ENCODE measurements around the gene SYT13.

Gene SYT13

DNA sequence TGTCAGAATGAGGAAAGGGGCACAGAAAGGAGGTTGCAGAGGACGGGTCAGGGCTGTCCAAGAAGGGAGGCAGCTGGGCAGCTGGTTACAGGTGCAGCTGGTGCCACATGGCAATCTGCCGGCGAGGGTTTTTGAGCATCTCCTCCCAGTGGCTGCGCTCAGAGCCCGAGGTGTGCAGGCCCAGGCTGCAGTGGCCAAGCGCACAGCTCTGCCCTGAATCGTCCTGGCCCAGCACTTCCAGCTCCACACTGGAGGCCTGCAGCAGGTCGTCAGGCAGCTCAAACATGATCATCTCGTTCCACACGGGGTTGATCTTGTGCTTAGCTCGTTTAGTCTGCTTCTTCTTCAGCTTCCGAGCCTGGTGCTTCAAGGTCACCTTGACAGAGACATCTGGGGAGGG, 42.2 kb downstream of the SYT13 start:
- TF ChIP-seq, protein P1, sequence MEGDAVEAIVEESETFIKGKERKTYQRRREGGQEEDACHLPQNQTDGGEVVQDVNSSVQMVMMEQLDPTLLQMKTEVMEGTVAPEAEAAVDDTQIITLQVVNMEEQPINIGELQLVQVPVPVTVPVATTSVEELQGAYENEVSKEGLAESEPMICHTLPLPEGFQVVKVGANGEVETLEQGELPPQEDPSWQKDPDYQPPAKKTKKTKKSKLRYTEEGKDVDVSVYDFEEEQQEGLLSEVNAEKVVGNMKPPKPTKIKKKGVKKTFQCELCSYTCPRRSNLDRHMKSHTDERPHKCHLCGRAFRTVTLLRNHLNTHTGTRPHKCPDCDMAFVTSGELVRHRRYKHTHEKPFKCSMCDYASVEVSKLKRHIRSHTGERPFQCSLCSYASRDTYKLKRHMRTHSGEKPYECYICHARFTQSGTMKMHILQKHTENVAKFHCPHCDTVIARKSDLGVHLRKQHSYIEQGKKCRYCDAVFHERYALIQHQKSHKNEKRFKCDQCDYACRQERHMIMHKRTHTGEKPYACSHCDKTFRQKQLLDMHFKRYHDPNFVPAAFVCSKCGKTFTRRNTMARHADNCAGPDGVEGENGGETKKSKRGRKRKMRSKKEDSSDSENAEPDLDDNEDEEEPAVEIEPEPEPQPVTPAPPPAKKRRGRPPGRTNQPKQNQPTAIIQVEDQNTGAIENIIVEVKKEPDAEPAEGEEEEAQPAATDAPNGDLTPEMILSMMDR (IDR thresholded peaks at IDR 0.05; ENCODE audit: insufficient read depth, low read depth, low read length, missing control alignments) = no peak
- DNase-seq (ENCODE audit: low read depth) = no peak
- H3K4me3 ChIP-seq (ENCODE audit: low read length) = no peak overlapping the region

DNA sequence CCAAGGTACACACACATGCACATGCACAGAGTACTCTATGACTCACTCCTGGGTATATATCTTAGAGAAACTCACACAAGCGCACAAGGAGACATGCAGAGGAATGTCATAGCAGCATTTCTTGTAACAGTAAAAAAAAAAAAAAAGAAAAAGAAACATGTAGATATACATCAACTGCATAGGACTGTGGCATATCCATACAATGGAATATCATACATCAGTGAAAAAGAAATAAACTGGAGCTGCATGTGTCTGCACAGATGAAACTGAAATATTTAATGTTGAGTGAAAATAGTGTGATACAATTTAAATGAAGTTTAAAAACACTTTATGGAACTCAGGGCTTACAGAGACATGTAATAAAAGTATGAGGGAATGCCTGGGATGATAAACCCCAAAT, 46.4 kb downstream of the SYT13 start:
- TF ChIP-seq, protein P1 (IDR thresholded peaks at IDR 0.05; ENCODE audit: insufficient read depth, low read depth, low read length, missing control alignments) = no peak
- H3K4me3 ChIP-seq (ENCODE audit: low read length) = no peak overlapping the region
- DNase-seq (ENCODE audit: low read depth) = no peak

DNA sequence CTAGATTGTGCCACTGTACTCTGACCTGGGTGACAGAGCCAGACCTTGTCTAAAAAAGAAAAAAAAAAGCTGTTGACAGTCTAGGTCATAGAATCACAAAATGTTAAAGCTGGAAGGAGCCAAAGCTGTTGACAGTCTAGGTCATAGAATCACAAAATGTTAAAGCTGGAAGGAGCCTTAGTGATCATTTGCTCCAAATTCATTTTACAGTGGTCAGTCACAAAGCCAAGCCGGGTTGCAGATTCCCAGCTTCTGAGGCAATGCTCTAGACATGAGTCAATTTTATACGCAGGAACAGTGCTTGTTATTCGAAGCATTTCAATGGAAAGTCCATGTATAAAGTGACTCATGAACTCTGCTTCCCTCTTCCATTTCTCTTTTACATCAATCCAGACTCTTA, 47.4 kb downstream of the SYT13 start:
- no peak overlapping the region for H3K4me3 ChIP-seq (ENCODE audit: low read length)
- peak; percentile 22 for DNase-seq (ENCODE audit: low read depth)
- TF ChIP-seq, protein P1 (IDR thresholded peaks at IDR 0.05; ENCODE audit: insufficient read depth, low read depth, low read length, missing control alignments) = no peak

DNA sequence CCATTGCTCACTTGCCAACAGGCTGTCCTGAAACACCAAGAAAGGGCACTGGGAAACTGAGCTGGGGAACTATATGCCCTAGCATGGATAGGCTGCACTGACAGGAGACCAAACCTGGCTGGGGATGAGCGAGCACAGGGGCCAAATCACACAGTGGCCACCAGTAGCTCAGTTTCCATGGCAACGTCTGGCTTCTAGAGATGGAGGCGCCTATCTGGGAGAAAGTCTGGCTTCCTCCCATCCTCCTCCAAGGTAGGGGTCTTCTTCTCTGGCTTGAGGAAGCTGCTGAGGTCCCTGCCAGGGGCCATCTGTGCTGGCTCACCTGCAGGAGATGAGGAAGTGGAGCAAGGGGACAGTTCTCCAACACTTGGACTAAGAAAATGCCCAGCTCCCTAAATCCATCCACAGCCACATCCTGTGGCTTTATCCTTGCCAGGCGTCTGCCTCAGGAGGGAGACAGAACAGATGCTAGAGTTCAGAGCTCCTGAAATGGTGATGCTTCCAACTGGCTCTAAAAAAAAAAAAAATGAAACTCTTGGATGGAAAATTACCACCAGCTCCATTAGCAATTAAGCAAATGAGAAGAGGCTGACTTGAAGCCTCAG, 48.3 kb downstream of the SYT13 start:
- no peak for DNase-seq (ENCODE audit: low read depth)
- TF ChIP-seq, protein P1 (IDR thresholded peaks at IDR 0.05; ENCODE audit: insufficient read depth, low read depth, low read length, missing control alignments) = no peak
- no peak overlapping the region for H3K4me3 ChIP-seq (ENCODE audit: low read length)

DNA sequence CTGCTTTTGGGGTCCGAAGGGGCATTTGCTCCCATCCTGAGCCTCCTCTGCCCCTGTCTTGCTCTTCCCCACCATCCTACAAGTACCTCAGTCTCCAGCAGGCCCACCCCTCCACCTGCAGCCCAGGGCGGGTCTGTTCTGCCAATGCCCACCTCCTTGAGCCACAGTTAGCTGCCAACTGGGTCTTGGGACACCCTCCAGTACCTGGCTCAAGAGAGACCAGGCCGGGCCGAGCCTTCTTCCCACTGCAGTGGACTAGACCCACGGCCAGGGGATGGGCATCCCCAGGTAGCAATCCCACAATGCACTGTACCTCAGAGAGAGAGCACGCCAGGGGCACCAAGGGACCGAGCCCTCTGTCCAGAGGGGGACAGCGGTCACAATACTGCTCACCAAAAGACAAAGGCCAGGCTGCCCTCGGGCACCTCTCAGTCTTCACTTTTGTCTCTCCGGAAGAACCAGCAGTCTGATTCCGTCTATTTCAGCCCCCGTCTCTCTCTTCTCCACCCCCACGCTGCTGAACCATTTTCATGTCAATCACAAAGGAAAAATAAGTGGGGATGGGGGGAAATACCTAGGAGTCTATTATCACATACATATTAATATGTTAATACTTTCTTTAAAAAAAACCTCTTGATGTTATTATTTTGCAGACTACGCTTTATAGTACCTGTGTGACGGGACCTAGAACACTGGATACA, 51.7 kb downstream of the SYT13 start:
- TF ChIP-seq, protein P1 (IDR thresholded peaks at IDR 0.05; ENCODE audit: insufficient read depth, low read depth, low read length, missing control alignments) = no peak
- no peak for DNase-seq (ENCODE audit: low read depth)
- H3K4me3 ChIP-seq (ENCODE audit: low read length) = no peak overlapping the region

DNA sequence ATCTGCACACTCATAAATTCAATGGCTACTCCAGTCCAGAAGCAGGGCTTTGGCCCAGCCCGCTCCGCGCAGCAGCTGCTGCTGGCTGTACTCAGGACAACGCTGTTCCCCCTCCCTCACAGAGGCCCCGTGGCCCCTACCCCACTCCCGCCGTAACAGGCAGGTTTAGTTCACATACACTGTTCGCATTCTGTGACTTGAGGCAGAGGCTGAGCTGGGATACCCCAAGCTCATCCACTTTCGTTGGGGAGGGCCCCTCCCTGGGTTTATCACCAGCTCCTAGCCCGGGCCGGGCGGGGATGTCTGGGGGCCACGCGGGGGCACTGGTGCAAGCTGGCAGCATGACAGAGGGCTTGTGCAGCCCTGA, 52.4 kb downstream of the SYT13 start:
- TF ChIP-seq, protein P1 (IDR thresholded peaks at IDR 0.05; ENCODE audit: insufficient read depth, low read depth, low read length, missing control alignments) = no peak
- no peak for DNase-seq (ENCODE audit: low read depth)
- no peak overlapping the region for H3K4me3 ChIP-seq (ENCODE audit: low read length)
